Large intestine (tissue), 3 donors: ENCODE measurements around the gene CLEC4C. TPM values are rescaled to one million over a fixed set of nuclear protein-coding genes. Genes with fewer than 3 reads are reported as not detected.

Experiments
- DNase-seq, 2 donors: peaks; one replicate each; pipeline versions ENCODE4 v3.0.0 to v3.0.0-alpha.2; 2013
- H3K27ac ChIP-seq: one replicate; pipeline ENCODE4 v1.5.1; 2013; ENCODE audit warnings: low read length
- H3K27me3 ChIP-seq: 2 replicates; pipeline ENCODE4 v1.6.1; 2013; ENCODE audit warnings: low read length; ENCODE audit not compliant: control insufficient read depth, insufficient read depth
- H3K36me3 ChIP-seq: 2 replicates; pipeline ENCODE4 v1.6.1; 2013; ENCODE audit warnings: low read length; ENCODE audit not compliant: control insufficient read depth, insufficient read depth
- H3K4me1 ChIP-seq: one replicate; pipeline ENCODE4 v1.6.1; 2013; ENCODE audit warnings: low read length; ENCODE audit not compliant: control insufficient read depth, insufficient read depth
- H3K4me3 ChIP-seq: one replicate; pipeline ENCODE4 v1.5.1; 2013; ENCODE audit warnings: low read length
- H3K9me3 ChIP-seq: one replicate; pipeline ENCODE4 v1.6.1; 2013; ENCODE audit warnings: mild to moderate bottlenecking, low read depth, low read length, moderate library complexity; ENCODE audit not compliant: control insufficient read depth
- WGBS: methylation state at CpG from one replicate; pipeline ENCODE4 v1.1.5; 2013; ENCODE audit warnings: low lambda C conversion rate; ENCODE audit not compliant: insufficient coverage; 5-methylcytosine and 5-hydroxymethylcytosine counted together
- polyA plus RNA-seq: library from polyadenylated mRNA; unstranded; fragments of 120-200 nt; gene quantifications from one replicate; pipeline ENCODE4 v1.2.1, GENCODE V29; 2013

CLEC4C gene
- polyA plus RNA-seq, 1 donor, result 0.07 TPM

DNA sequence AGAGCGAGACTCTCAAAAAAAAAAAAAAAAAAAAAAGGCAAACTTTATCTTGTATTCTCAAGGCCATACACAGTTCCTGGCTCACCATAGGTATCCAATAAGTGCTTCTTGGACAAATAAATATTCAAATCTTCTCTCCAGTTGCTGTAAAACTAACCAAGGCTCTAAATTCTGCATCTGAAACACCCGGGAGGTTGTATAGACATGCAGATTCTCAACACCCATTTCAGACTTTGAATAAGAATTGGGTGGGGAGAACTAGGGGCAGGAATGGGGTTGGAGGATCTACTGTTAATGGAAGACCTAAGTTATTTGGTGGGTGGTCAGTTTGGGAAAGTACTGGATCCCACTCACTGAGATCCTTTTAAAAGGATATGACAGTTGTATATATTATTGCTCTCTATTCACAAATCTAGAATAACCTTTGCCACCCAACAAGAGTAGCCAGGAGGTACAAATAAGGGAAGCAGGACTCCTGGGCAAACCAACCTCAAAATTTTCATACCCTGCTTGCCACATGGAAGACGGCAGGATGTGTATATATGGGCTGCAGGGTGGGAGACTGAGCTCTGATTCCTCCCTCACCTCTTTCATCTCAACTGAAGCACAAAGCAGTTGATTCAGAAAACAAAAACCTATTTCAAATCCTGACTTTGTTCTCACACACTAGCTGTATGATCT is 52.5 kb downstream of the CLEC4C start:
- H3K36me3 ChIP-seq, result no peaks in the 10 kb centered on the region
- no peaks in the 10 kb centered on the region for H3K27me3 ChIP-seq
- no peaks in the 10 kb centered on the region for H3K9me3 ChIP-seq
- no peak overlapping the region for H3K27ac ChIP-seq
- no peak overlapping the region for H3K4me3 ChIP-seq
- DNase-seq, result no peak
- H3K4me1 ChIP-seq, result no peaks in the 10 kb centered on the region
- WGBS, result no CpG with 5 or more reads among the region's 3 CpGs

DNA sequence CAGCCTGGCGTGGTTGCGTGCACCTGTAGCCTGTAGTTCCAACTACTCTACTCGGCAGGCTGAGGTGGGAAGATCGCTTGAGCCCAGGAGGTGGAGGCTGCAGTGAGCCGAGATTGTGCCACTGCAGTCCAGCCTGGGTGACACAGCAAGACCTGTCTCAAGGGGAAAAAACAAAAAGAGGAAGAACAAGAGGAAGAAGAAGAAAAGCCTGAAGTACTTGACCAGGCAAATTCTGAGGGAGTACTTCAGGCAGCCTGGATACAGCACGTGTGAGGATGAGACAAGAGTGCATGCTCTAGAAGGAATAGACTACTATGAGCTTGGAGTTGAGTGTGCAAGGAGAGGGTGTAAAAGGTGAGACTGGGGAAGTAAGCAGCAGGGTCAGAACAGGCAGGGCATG is 53.4 kb downstream of the CLEC4C start:
- no peaks in the 10 kb centered on the region for H3K27me3 ChIP-seq
- no peak overlapping the region for H3K4me3 ChIP-seq
- no peaks in the 10 kb centered on the region for H3K36me3 ChIP-seq
- no peaks in the 10 kb centered on the region for H3K4me1 ChIP-seq
- no peak overlapping the region for H3K27ac ChIP-seq
- 83% methylated on average over 1 of the region's 6 CpGs for WGBS
- no peak for DNase-seq
- no peaks in the 10 kb centered on the region for H3K9me3 ChIP-seq

DNA sequence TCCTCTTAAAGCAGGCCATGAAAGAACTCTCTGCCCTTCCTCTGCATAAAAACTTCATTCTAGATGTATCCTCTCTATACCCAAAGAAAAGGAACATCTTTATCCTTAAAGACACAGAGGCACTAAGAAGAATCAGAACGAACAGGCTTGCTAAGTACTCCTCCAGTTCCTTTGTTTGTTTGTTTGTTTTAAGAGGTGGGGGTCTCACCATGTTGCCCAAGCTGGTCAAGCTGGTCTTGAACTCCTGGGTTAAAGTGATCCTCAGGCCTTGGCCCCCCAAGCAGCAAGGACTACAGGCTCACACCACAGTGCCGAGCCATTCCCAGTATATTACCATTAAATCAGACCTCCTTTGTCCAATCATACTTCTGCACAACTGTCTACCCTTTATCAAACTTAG is 65.6 kb downstream of the CLEC4C start:
- Histone ChIP-seq H3K27me3 (no peaks in the 10 kb centered on the region), H3K9me3 (no peaks in the 10 kb centered on the region), H3K36me3 (no peaks in the 10 kb centered on the region), H3K4me3 (no peak overlapping the region), H3K4me1 (no peaks in the 10 kb centered on the region), H3K27ac (no peak overlapping the region)
- no CpG with 5 or more reads among the region's 2 CpGs for WGBS
- DNase-seq, result no peak

Other genes starting within 250 kb of the CLEC4C start
- 10.4 TPM for gene CD163, start 243.6 kb downstream of the CLEC4C start, polyA plus RNA-seq
- gene APOBEC1, start 81.5 kb downstream of the CLEC4C start, polyA plus RNA-seq, result 30.3 TPM
- gene GDF3, start 51.6 kb downstream of the CLEC4C start, polyA plus RNA-seq, result 0.27 TPM
- gene DPPA3, start 35.9 kb downstream of the CLEC4C start, polyA plus RNA-seq, result not detected
- not detected for gene NANOGNB, start 17.8 kb upstream of the CLEC4C start, polyA plus RNA-seq
- 0.10 TPM for gene NANOG, start 42.0 kb upstream of the CLEC4C start, polyA plus RNA-seq
- 0.55 TPM for gene SLC2A14, start 125.5 kb upstream of the CLEC4C start, polyA plus RNA-seq
- gene SLC2A3, start 188.8 kb upstream of the CLEC4C start, polyA plus RNA-seq, result 26.7 TPM